ENCODE results near the gene GPI.

The GPI gene

DNA sequence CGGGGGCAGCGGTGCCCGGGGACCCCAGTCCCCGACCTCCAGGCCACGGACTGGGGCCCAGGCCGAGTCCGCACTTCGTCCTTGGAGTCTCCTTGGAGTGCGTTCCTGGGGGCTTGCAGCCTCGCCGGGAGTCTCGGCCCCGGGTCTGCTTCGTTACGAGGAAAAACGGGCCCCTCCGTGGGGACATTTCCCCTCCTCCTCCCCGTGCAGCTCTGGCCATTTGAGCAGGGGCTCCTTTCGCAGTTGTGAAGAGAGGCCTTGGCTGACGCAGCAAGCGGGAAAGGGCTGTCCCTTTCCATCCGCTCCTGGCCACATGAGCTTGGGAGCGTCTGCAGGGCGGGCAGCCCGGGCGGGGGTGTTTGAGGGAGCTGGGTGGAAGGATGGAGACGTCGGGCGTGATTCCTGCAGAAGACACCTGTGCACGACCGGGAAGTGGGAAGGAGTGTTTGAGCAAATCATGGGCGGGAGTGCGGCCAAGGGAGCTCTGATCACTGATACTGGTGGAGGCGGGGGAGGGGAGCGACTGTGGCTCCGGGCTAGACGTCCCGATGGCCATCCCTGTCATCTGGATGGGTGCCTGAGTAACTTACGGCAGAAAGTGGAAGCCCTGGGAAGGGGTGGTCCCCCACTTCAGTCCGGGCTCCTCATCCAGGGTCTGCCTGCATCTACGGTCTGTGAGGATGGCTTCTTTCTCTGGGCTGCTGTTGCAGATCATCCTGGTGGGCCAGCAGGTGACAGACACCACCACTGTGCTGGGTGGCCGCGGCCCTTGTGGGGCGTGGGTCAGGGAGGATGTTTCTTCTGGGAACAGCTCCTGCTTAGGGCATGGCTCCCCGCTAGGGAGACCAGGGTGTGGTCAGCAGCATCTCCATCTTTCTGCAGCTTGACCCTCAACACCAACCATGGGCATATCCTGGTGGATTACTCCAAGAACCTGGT is 736 bp downstream of the GPI start:
- TF ChIP-seq FOXP2 (optimal IDR thresholded peaks at IDR 0.05; ENCODE audit: borderline replicate concordance, extremely low read depth, extremely low read length, insufficient read depth) = no peak
- 0 out of 2 replicates have a peak, but pooled peaks have one; percentile 28 for TF ChIP-seq SIN3A (IDR thresholded peaks at IDR 0.05; ENCODE audit: borderline replicate concordance, insufficient read depth, low read length)
- TF ChIP-seq TAF1 (IDR thresholded peaks at IDR 0.05; ENCODE audit: borderline replicate concordance, insufficient read depth, low read length) = no peak
- TF ChIP-seq, protein P1, sequence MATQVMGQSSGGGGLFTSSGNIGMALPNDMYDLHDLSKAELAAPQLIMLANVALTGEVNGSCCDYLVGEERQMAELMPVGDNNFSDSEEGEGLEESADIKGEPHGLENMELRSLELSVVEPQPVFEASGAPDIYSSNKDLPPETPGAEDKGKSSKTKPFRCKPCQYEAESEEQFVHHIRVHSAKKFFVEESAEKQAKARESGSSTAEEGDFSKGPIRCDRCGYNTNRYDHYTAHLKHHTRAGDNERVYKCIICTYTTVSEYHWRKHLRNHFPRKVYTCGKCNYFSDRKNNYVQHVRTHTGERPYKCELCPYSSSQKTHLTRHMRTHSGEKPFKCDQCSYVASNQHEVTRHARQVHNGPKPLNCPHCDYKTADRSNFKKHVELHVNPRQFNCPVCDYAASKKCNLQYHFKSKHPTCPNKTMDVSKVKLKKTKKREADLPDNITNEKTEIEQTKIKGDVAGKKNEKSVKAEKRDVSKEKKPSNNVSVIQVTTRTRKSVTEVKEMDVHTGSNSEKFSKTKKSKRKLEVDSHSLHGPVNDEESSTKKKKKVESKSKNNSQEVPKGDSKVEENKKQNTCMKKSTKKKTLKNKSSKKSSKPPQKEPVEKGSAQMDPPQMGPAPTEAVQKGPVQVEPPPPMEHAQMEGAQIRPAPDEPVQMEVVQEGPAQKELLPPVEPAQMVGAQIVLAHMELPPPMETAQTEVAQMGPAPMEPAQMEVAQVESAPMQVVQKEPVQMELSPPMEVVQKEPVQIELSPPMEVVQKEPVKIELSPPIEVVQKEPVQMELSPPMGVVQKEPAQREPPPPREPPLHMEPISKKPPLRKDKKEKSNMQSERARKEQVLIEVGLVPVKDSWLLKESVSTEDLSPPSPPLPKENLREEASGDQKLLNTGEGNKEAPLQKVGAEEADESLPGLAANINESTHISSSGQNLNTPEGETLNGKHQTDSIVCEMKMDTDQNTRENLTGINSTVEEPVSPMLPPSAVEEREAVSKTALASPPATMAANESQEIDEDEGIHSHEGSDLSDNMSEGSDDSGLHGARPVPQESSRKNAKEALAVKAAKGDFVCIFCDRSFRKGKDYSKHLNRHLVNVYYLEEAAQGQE (IDR thresholded peaks at IDR 0.05; ENCODE audit: insufficient read depth in 1 of 2, low read depth in 2 of 2, low read length in 2 of 2) = no peak

DNA sequence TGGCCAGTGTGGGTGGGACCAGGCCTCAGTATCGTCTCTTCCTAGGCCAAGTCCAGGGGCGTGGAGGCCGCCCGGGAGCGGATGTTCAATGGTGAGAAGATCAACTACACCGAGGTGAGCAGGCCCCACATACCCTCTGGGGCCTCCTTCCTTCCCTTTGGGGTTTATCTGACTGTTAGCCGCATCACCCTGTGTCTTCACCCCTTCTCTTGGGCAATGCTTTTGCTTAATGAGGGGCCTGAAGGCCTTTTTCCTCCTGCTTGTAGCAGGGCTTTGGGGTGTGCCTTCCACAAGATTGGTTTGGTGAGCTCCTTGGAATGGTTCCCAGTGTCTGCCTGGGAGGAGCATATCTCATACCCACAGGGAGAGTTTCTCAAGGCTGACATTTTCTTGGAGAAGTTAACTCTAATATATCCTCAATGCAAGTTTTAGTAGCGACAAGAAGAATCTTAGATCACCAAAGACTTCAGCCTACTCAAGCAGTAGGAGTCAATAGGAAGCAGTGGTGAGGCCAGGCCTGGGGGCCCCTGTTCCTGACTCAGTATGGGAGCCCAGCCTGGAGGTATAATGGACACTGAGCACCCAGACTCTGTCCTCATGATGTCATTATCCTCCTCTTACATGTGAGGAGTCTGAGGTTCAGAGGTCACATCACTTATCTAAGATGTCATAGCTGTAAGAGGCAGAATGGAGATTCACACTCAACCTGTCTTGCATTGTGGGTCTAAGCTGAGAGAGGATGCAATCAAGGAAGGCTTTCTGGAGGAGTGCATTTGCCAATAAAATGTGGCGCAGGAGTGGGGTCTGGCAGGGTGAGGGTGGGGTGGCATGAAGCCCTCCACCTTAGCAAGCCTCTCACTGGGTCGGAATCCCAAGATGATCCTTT is 2.0 kb downstream of the GPI start:
- TF ChIP-seq SIN3A (IDR thresholded peaks at IDR 0.05; ENCODE audit: borderline replicate concordance, insufficient read depth, low read length) (no peak), POLR2AphosphoS5 (IDR thresholded peaks at IDR 0.05; ENCODE audit: low read depth, low read length) (no peak), FOXP2 (optimal IDR thresholded peaks at IDR 0.05; ENCODE audit: borderline replicate concordance, extremely low read depth, extremely low read length, insufficient read depth) (no peak), TAF1 (IDR thresholded peaks at IDR 0.05; ENCODE audit: borderline replicate concordance, insufficient read depth, low read length) (no peak)
- TF ChIP-seq, protein P1 (IDR thresholded peaks at IDR 0.05; ENCODE audit: insufficient read depth in 1 of 2, low read depth in 2 of 2, low read length in 2 of 2) = no peak

DNA sequence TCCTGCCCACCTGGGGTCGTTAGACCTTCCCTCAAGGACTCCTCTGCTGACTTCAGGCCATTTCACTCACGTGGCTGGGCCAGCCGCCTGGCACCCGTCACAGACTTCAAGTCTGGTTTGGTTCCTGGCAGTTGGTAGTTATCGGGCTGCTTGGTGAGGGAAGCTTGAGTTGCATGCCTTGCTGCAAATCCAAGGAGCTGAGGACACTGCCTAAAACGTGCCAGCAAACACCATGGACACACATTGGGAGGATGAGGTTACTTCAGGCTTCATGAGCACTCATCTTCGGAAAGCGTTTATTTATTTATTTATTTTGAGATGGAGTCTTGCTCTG is 2.6 kb downstream of the GPI start:
- TF ChIP-seq POLR2AphosphoS5 (IDR thresholded peaks at IDR 0.05; ENCODE audit: low read depth, low read length) (no peak), FOXP2 (optimal IDR thresholded peaks at IDR 0.05; ENCODE audit: borderline replicate concordance, extremely low read depth, extremely low read length, insufficient read depth) (no peak), SIN3A (IDR thresholded peaks at IDR 0.05; ENCODE audit: borderline replicate concordance, insufficient read depth, low read length) (no peak), TAF1 (IDR thresholded peaks at IDR 0.05; ENCODE audit: borderline replicate concordance, insufficient read depth, low read length) (no peak)
- TF ChIP-seq, protein P1 (IDR thresholded peaks at IDR 0.05; ENCODE audit: insufficient read depth in 1 of 2, low read depth in 2 of 2, low read length in 2 of 2) = no peak

DNA sequence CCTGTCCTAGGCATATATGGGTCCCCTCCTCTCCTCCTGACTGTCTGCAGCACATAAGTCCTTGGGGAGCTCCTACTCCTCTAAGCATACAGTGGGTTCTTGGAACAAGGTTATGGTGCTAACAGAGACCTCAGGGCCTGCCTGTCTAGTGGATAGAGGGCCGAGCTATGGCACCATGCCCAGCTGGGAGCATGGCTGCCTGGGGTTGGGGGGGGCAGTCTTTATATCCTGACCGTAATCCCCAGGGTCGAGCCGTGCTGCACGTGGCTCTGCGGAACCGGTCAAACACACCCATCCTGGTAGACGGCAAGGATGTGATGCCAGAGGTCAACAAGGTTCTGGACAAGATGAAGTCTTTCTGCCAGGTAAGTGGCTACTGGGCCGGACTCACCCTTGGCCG is 3.3 kb downstream of the GPI start:
- TF ChIP-seq FOXP2 (optimal IDR thresholded peaks at IDR 0.05; ENCODE audit: borderline replicate concordance, extremely low read depth, extremely low read length, insufficient read depth) = no peak
- TF ChIP-seq, protein P1 (IDR thresholded peaks at IDR 0.05; ENCODE audit: insufficient read depth in 1 of 2, low read depth in 2 of 2, low read length in 2 of 2) = no peak
- no peak for TF ChIP-seq TAF1 (IDR thresholded peaks at IDR 0.05; ENCODE audit: borderline replicate concordance, insufficient read depth, low read length)
- no peak for TF ChIP-seq POLR2AphosphoS5 (IDR thresholded peaks at IDR 0.05; ENCODE audit: low read depth, low read length)
- no peak for TF ChIP-seq SIN3A (IDR thresholded peaks at IDR 0.05; ENCODE audit: borderline replicate concordance, insufficient read depth, low read length)
